GM21576 (cell line): ENCODE results near the gene RBM5.

Experiments
- ATAC-seq: cut with Tn5 transposase; IDR thresholded peaks from one replicate; pipeline ENCODE4 v1.9.1; 2021; ENCODE audit warnings: mild to moderate bottlenecking, moderate library complexity; ENCODE audit not compliant: unreplicated experiment

RBM5 gene

DNA sequence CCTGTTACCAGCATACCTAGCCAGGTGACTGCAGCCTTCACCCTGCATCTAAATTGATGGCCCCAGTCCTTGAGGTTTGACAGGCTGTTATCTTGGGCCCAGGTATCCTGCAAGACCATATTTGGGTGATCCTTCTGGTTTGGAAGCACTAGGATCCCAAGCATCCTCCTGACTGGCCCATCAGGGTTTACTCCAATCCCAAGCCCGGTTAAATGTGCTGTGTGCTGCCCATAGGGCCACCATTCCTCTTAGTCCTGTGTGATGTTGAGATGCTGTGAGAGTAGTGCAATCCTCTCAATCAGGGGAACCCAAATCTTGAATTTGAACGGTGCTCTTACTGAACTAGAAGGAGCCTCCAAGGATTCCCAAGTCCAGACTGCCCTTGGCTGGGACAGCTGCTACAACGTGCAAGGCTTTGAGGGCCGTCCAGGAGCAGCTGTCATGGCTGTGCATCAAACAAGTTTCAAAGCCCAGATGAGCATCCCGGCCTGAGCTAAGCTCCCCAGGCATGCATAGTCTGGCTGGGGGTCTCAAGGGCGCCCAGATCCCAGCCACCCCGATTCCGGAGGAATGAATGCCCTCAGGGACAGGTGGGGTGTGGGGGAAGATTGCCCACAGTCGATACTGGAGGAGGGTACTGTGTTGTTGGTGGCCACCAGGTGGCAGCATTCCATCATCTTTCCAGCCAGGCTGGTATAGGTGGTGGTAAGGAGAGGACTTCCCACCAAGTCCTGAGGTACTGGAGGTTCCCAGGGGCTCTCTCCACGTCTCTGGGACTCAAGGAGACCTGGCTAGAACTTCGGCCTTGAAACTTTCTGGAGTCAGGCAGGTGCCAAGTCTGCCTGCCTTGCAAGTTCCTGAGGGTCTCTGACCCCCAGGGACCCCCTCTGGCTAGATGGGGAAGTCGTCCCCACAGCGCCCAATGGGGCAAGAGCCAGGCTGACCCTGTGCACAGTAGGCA is 32.6 kb downstream of the RBM5 start:
- no peak for ATAC-seq

DNA sequence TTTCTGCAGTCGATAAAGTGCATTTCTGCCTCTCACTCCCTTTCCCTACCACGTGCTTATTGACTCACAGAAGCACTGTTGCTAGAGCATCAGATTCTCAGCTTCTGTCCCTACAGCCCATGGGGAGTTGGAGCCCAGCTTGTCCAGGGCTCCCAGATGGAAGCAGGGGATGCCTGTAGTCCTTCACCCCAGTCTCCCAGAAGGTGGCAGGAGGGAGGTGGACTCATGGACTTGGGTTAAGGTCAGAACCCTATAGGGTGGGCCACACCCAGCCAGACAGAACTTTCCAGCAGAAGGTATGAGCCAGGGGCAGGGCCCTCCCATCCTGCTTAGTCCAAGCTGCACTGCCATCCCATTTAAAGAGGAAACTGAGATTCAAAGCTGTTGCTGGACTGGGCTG is 33.4 kb downstream of the RBM5 start:
- ATAC-seq, result no peak

DNA sequence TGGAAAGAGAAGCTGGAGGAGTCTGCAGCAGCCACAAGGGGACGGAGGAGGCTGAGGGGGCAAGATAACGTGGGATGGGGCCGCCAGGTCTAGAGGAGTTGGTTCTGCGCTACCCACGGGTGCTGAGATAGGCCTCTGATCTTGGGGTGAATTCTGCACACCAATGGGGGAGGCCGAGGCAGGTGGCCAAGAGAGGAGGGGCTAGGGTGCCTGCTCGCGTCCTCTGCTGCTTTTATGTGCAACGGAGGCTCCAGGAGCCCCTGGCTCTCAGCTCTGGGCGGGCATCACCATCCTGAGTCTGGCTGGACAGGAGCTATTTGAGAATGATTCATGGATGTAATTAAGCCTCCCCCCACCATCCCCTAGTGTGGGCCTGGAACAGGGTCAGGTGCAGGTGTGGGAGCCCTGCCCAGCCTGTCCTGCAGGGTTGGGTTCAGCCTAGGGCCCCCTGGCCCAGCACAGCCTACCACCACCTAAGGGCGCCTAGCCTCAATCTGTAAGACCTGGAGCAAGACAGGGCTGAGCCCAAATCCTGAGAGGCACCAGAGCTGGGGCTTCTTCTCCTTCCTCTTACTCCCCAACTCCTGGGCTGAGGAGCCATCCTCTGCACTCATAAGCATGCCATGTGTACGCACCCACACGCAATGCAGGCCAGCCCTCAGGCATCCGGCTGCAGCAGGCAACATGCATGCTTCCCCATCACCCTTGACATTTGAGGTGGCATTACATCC is 34.1 kb downstream of the RBM5 start:
- ATAC-seq, result no peak

DNA sequence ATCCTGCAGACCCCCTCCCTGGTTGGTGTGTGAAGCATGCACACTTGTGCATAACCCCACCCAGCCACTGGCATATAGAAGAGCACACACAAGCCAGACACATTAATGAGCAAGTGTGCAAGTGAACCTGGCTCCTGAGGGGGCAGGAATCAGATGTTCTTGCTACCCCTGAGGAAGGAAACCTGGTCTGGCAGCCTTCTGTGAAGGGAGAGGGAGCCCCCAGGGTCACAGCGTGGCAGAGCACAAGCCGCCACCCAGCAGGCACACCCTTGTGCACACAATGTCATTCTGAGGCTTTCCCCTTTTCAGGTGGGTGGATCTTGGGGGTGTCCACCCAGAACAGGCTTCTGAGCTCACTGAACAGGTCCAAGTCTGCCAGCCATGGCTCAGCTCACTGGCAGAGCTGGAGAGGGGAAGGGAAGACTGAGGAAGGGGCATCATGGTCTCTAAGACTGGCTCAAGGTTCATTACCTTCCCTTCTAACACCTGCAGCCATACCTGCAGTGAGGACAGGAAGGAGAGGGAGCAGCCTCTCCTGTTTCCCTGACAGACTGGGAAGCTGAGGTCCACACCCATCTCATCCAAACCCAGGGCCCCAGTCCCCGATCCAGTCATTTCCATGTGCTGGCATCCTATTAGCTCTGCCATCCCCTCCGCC is 34.8 kb downstream of the RBM5 start:
- ATAC-seq, result no peak

DNA sequence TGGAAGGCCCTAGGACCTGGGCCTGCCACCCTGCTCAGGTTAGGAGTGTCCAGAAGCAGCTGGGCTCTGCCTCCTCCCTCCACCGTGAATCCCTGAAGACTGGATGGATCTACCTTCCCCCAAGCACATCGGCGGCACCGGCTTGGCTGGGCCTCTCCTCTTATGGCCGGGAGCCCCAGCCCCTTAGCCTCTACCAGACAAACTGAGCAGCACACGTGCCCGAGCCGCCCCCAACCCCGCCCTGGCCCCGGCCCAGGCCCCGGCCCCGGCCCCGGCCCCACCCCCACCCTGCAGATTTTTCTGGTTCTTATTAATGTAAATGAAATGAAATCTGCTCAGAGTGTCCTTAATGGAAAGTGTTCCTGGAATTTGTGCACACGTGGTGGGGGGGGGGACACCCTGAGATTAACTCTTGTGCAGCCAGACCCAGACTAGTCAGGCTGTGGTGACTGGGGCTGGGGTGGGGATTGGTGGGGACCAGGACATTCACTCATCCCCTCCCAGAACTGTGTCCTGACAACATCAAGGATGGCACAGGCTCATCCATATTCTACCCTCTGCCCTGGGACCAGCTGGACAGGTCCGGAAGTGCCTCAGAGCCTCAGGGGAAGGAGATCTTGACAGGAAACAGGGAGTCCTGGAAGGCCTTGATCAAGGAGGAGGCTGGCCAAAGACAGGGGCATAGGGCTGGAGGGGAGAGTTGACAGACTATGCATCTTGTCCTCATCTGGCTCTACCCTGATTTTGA is 35.5 kb downstream of the RBM5 start:
- ATAC-seq, result no peak

DNA sequence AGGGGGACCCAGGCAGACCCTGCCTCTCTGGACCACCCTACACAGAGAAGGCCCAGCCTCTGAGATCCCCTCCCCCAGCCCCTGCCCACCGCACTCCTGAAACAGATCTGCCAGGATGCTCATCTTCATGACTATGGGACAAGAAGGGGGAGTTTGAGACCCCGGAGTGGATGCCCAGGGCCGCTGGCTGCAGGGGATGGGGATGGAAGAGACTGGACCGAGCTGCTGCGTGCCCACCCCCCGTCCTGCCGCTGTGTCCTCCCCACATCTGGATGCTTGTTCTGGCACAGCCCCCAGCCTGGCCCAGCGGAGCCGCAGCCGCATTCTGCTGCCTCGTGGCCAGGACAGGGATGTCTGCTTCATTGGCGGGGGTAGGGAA is 36.1 kb downstream of the RBM5 start:
- ATAC-seq, result no peak

DNA sequence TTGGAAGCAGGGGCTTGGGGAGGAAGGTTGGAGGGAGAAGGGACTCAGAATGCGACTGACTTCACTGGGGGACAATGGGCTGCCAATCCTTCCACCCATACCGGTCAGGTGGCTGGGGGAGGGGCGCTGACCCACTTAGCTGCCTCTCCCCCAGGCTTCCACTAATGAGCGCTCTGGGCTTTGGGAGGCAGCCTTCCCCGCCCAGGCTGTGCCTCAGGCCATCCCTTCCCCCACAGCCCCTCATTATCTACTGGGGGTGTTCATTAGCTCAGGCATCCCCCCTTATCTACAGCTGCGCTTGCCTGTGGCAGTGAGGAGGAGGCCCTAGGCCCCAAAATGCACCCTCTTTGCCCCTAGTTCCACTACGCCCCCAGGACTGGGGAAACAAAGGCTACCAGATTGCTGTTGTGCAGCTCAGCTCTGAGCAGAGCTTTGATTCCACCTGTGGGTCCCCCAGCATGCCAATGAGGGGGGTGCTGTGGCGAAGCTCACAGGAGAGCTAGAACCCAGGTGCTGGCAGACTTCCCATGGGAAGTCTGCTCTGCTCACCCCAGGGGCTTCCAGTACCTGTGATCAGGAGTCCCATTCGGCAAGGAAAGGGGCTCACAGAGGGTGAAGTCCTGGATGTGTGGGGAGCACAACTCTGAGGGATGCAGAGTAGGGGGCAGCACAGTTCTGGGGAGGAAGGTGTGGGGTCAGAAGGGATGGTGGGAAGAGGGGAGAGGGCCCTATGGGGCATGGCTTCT is 37.0 kb downstream of the RBM5 start:
- no peak for ATAC-seq

DNA sequence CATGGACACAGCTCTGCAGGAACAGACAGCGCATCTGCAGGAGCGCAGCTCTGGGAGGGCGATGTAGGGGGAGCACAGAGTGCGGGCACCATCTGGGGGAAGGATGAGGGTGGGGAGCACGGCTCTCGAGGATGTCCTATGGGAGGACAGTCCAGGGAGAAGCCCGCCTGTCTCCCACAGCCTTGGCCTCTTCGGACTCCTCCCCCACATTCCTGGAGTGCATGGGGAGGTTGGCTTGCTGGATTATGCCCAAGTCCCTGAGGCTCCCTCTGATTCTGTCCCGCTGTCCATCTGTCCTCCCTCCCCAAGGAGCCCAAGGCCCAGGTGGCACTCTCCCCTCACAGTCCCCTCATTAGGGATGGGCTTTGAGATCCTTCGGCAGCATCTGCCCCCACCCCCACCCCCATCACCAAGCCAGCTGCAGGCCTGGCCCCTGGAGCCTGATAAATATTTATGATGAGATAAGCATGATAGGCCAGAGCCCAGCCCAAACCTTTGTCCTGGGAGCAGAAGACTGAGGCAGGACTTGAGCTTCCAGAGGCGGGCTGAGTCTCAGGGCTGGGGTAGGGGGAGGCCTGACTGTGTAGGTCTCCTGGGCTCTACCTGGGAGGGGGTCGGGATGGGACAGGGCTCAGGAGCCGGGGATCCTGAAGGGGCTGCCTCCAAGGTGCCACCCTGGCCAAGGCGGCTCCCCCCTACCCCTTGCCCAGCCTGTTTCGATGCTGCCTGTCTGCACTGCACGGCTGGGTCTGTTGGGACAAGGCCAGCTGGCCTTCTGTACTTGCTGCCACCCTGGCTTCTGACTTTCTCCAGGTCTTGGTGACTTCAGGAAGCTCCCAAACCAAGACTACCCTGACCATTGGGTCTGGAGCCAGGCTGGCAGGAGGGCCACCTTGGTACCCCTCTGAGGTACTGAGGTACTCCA is 37.8 kb downstream of the RBM5 start:
- no peak for ATAC-seq

DNA sequence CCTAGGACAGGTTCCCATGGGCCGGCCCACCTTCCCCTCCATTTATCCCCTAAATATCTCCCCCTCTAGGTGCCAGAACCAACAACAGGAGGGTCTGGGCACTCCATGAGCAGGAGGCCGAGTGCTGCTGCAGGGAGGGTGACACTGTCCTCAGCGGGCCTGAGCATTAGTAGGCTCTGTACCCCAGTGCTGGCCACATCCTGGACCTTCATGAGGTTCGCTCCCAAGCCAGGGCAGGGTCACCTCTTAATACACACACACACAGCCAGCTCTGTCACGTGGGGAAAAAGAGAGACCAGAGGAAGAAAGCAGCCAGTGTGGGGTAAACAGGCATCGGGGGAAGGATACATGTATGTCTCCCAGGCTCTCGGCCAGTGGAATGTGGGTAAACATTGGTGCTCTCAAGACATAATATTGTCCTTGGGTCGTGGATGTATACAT is 38.6 kb downstream of the RBM5 start:
- ATAC-seq, result no peak

DNA sequence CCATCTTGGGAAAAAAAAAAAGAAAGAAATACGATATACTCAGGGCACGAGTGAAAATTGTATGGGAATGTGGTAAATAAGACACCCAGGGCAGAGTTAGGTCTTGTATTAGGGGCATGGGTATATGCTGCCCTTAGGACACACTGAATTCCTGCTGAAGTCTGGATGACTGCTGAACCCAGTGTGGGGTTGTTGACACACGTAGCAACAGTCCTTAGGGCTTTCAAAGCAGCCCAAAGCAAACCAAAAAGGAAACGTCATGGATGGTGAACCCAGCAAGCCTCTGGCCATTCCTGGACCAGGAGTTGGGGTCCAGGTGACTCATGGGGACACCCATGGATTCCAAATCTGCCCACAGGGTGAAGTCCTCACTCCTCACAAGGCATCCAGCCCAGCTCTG is 39.3 kb downstream of the RBM5 start:
- ATAC-seq, result no peak

DNA sequence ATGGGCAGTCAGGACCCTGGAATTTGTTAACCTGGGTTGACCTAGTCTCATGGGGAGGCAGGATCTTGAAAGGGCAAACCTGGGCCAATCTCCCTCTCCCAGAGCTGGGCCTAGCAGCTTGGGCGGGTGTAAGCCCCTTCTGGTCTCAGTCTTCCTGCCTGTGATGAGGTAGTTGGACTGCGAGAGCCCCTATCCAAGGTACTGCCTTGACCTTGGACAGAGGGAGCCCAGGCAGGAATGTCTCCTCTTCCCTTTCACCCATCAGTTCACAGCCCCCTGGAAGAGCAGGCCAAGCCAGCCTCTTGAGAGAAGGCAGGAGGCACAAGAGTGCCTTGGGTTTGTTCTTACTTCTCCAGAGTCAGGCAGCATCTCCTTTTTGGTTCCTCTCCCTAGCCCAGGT is 41.7 kb downstream of the RBM5 start:
- no peak for ATAC-seq

DNA sequence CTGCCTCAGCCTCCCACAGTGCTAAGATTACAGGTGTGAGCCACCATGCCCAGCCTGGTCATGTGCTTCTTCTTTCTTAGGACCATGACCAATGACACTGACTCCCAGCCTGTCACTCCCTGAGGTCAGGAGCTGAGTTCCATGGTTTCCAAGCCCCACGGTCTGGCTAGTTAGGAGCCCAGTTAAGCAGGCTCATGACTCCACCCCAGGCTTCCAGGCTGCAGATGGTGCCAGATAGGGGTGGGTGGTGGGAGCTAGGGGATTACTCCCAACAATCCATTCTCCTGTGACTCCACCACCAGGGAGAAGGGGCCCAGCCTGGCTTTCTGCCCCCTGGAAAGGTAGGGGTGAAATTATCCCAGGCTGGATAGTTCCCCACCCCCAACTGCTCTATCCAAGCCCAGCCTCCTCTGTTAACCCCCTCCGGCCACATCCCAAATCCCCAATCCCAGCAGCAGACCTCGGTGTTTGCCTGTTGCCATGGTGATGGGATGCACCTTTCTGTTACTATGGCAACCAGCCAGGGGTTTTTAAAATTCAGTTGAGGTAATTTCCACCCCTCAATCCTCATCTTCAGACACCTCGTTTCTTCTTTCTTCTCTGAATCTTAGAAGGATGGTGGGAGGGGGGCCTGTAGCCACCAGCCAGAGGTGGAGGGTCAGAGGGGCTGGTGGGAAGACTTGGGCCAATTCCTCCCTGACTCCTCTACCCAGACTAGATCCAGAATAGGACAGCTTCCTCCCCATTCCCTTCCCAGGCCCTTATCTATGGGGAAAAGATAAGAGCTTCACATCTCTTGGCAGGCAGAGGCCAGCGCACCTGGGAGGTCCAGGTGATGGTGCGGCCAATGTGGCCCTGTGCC is 43.9 kb downstream of the RBM5 start:
- no peak for ATAC-seq

DNA sequence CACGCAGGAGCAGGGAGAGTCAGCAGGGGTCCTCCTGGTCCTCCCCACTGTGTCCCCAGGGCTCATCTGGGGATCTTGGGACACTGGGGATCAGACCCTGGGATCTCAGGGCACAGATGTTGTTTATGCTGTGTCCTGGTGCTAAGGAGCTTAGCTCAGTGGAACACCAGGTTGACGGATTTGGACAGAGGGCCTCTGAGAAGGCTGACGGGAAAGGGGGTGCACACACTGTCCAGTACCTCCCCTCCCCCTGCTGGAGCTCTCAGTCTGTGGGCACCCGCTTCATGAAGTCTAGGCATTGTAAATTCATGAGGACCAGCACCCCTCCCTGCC is 44.5 kb downstream of the RBM5 start:
- no peak for ATAC-seq

DNA sequence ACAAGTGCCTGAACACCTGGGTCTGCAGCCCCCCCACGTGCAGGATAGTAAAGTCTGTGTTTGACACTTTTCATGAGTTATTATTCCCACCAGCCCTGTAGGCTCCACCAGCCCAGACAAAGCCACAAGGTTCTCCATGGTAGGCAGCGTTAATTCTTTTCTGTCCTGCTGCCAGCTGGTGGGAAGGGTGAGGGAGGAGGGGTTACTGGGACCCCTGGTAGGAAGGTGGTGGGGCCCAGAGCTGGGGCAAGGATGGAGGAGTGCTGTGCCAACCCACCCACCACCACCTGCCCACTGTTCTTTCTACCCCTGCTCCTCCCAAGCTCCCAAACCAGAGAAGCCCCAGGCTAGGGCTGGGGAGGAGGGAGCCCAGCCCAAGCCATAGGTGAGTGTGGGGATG is 45.6 kb downstream of the RBM5 start:
- ATAC-seq, result no peak

DNA sequence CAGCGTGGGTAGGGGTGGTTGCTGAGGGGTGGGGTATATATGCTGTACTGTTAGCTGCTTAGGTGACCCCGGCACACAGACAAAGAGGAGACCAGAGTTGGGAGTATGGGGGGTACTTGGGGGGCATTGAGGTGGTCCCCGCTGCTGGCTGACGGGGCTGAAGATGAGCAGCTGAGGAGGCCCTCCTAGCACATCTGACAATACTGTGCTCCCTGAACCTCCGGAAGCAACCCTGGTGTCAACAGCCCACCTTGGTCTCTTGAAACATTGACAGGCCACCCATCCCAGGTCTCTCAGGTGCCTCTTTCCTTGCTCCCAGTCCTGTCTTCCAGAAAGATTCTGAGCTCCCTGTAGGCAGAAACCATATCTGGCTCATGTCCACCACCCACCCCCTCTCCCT is 47.2 kb downstream of the RBM5 start:
- no peak for ATAC-seq

DNA sequence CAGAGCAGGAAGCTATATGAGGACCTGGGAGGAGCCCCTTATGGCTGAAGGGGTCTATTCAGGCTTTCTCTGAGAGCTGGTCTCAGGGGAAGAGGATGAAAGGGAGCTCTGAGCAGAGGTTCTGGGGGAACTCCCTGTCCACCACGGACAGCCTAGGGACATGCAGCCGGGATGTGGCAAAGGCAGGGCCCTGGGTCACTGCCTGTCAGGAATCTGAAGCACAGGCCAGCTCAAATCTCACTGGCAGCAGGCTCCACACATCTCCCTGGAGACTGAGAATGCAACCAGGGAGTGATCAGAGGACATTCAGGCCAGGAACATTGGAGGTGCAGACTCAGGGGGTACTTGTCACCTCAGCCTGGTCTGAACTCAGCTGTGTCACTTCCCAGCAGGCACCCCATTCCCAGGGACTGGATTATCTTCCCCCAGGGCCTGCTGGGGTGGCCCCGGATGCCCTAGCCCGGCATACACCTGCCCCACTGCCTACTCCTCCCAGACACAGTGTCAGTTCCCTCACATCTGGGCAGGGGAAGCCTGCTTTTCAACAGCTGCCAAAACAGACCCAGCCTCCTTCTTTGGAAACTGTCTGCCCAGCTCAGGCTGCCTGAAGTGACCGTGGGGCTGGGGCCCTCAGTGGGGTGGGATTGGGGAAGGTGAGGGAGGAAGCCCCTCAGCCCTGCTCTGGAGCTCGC is 48.1 kb downstream of the RBM5 start:
- no peak for ATAC-seq

DNA sequence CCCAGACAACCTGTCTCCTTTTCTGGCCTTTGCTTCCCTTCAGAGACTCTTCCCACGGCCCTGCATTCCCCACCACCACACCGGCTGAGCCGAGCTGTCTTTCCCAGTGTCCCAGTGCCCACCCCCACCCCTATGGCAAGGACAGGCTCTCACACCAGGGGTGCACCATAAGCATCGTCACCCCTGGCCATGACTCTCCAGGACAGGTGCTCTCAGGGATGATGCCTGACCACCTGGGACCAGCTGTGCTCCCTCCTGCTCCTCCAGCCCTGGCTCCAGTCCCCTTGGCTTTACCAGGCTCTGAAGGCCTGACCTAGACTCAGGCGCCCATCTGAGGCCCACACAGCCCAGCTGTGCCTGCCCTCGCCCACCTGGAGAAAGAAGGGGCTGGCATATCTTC is 48.8 kb downstream of the RBM5 start:
- no peak for ATAC-seq
